ENCODE measurements around the gene TCEAL1.

TCEAL1 gene

DNA sequence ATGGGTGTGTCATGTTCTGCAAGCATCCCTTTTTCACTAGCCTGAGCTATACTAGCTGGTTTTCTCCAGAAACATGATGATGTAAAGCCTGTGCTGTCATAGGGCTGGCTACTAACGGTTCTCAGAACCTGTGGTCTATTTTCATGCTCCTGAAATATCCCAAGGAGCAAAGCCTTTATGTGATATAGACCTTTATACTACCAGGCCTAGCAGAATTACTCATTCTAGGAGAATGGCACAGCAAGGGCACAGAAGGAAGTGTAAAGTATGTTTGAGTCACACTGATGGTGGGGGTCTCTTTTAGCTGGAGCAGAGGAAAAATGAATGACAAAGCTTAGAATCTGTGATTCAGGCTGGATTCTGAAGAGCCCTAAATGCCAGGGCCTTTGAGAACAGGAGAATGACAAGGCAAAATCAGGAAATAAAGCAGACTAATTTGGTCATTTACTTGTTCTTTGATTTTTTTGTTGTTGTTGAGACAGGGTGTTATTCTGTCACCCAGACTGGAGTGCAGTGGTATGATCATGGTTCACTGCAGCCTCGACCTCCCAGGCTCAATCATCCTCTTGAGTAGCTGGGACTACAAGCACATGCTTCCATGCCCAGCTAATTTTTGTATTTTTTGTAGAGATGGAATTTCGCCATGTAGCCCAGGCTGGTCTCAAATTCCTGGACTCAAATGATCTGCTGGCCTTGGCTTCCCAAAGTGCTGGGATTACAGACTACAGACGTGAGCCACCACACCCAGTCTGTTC, 11.8 kb downstream of the TCEAL1 start:
- Histone ChIP-seq H3K79me2 (ENCODE audit: control insufficient read depth, low read length) (no peaks in the 10 kb centered on the region), H3F3A (ENCODE audit: control insufficient read depth, insufficient read depth) (no peaks in the 10 kb centered on the region), H3K27ac (ENCODE audit: low read depth, low read length) (no peak overlapping the region), H3K36me3 (ENCODE audit: control insufficient read depth, low read length) (no peaks in the 10 kb centered on the region), H3K4me3 (ENCODE audit: low read length) (no peak overlapping the region), H3K27me3 (ENCODE audit: control insufficient read depth, low read length) (no peaks in the 10 kb centered on the region), H3K4me1 (ENCODE audit: control insufficient read depth, low read length) (no peaks in the 10 kb centered on the region), H3K4me2 (ENCODE audit: low read length) (no peak overlapping the region), H3K9me2 (replicated peaks; ENCODE audit: control insufficient read depth, low read length) (no peaks in the 10 kb centered on the region), H4K20me1 (ENCODE audit: control insufficient read depth, insufficient read depth, low read depth, low read length) (no peaks in the 10 kb centered on the region), H3K9me3 (ENCODE audit: control insufficient read depth, insufficient read depth, low read length) (no peaks in the 10 kb centered on the region)
- no peak for TF ChIP-seq EZH2phosphoT487 (IDR thresholded peaks at IDR 0.05; ENCODE audit: borderline replicate concordance, low read length)
- TF ChIP-seq, protein P1, sequence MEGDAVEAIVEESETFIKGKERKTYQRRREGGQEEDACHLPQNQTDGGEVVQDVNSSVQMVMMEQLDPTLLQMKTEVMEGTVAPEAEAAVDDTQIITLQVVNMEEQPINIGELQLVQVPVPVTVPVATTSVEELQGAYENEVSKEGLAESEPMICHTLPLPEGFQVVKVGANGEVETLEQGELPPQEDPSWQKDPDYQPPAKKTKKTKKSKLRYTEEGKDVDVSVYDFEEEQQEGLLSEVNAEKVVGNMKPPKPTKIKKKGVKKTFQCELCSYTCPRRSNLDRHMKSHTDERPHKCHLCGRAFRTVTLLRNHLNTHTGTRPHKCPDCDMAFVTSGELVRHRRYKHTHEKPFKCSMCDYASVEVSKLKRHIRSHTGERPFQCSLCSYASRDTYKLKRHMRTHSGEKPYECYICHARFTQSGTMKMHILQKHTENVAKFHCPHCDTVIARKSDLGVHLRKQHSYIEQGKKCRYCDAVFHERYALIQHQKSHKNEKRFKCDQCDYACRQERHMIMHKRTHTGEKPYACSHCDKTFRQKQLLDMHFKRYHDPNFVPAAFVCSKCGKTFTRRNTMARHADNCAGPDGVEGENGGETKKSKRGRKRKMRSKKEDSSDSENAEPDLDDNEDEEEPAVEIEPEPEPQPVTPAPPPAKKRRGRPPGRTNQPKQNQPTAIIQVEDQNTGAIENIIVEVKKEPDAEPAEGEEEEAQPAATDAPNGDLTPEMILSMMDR (IDR thresholded peaks at IDR 0.05; ENCODE audit: low read depth, low read length, poor library complexity, severe bottlenecking) = no peak

DNA sequence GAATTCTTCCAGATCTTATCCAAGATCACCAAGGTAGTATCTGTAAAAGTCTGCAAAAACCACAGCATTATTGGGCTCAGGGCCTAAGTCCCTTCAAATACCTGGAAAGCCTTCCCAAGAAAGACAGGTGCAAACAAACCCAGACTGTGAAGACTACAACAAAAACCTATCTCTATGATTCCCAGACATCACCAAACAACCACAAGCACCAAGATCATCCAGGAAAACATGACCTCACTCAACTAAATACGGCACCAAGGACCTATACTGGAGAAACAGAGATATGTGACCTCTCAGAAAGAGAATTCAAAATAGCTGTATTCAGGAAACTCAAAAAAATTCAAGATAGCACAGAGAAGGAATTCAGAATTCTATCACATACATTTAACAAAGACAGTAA, 15.3 kb downstream of the TCEAL1 start:
- Histone ChIP-seq H3F3A (ENCODE audit: control insufficient read depth, insufficient read depth) (no peaks in the 10 kb centered on the region), H4K20me1 (ENCODE audit: control insufficient read depth, insufficient read depth, low read depth, low read length) (no peaks in the 10 kb centered on the region), H3K9me2 (replicated peaks; ENCODE audit: control insufficient read depth, low read length) (no peaks in the 10 kb centered on the region), H3K4me3 (ENCODE audit: low read length) (no peak overlapping the region), H3K79me2 (ENCODE audit: control insufficient read depth, low read length) (no peaks in the 10 kb centered on the region), H3K4me1 (ENCODE audit: control insufficient read depth, low read length) (no peaks in the 10 kb centered on the region), H3K27ac (ENCODE audit: low read depth, low read length) (no peak overlapping the region), H3K9me3 (ENCODE audit: control insufficient read depth, insufficient read depth, low read length) (no peaks in the 10 kb centered on the region), H3K36me3 (ENCODE audit: control insufficient read depth, low read length) (no peaks in the 10 kb centered on the region), H3K4me2 (ENCODE audit: low read length) (no peak overlapping the region), H3K27me3 (ENCODE audit: control insufficient read depth, low read length) (no peaks in the 10 kb centered on the region)
- TF ChIP-seq, protein P1 (IDR thresholded peaks at IDR 0.05; ENCODE audit: low read depth, low read length, poor library complexity, severe bottlenecking) = no peak
- TF ChIP-seq EZH2phosphoT487 (IDR thresholded peaks at IDR 0.05; ENCODE audit: borderline replicate concordance, low read length) = no peak

DNA sequence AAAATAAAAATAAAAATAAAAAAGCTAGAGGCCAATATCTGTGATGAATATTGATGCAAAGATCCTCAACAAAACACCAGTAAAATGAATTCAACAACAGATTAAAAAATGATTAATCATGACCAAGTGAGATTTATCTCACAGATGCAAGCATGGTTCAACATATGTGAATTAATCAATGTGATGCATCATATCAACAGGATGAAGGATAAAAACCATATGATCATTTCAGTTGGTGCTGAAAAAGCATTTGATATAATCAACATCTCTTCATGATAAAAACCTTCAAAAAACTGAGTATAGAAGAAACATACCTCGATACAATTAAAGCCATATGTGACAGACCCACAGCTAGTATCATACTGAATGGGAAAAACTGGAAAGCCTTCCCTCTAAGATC, 18.9 kb downstream of the TCEAL1 start:
- H3F3A ChIP-seq (ENCODE audit: control insufficient read depth, insufficient read depth) = no peaks in the 10 kb centered on the region
- no peak overlapping the region for H3K4me2 ChIP-seq (ENCODE audit: low read length)
- H4K20me1 ChIP-seq (ENCODE audit: control insufficient read depth, insufficient read depth, low read depth, low read length) = no peaks in the 10 kb centered on the region
- H3K4me3 ChIP-seq (ENCODE audit: low read length) = no peak overlapping the region
- no peaks in the 10 kb centered on the region for H3K9me3 ChIP-seq (ENCODE audit: control insufficient read depth, insufficient read depth, low read length)
- no peaks in the 10 kb centered on the region for H3K79me2 ChIP-seq (ENCODE audit: control insufficient read depth, low read length)
- H3K27ac ChIP-seq (ENCODE audit: low read depth, low read length) = no peak overlapping the region
- H3K36me3 ChIP-seq (ENCODE audit: control insufficient read depth, low read length) = no peaks in the 10 kb centered on the region
- TF ChIP-seq, protein P1 (IDR thresholded peaks at IDR 0.05; ENCODE audit: low read depth, low read length, poor library complexity, severe bottlenecking) = no peak
- no peak for TF ChIP-seq EZH2phosphoT487 (IDR thresholded peaks at IDR 0.05; ENCODE audit: borderline replicate concordance, low read length)
- no peaks in the 10 kb centered on the region for H3K9me2 ChIP-seq (replicated peaks; ENCODE audit: control insufficient read depth, low read length)
- no peaks in the 10 kb centered on the region for H3K4me1 ChIP-seq (ENCODE audit: control insufficient read depth, low read length)
- no peaks in the 10 kb centered on the region for H3K27me3 ChIP-seq (ENCODE audit: control insufficient read depth, low read length)
